Skin of body (tissue), 2 donors: Measurements from ENCODE around the gene KRT36. TPM values are rescaled to one million over a fixed set of nuclear protein-coding genes. Genes with fewer than 3 reads are reported as not detected.

Experiments used
- DNase-seq: peaks from one replicate; lab custom pipeline; 2025; lab: John Stamatoyannopoulos, UW
- total RNA-seq: library from RNA; depleted of rRNA; stranded (reverse); fragments of >200 nt; gene quantifications from one replicate; pipeline ENCODE4 v1.2.3, GENCODE V29; 2014

Gene KRT36
- total RNA-seq, result 1.9 TPM

DNA sequence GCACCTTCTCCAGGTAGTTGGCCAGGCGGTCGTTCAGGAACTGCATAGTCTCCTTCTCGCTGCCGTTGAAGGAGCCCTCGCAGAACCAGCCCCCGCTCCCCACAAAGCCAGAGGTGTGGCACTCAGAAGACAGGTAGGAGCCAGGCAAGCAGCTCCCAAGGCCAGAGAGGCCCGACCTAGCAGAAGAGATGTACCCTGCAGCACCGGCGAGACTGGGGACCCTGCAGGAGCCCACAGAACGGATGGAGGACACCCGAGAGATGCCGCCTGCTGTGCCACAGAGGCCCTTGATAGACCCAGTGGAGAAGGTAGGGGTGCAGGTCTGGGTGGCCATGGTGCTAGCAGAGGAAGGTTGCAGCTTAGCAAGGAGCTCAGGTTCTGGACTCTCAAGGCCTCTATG is at the start of gene KRT36:
Gene KRT36, minus strand, starts transcription at position 380 of the 400 bp plus-strand sequence. Its CDS starts 46 bp downstream, at position 334.
- DNase-seq, result no peak

DNA sequence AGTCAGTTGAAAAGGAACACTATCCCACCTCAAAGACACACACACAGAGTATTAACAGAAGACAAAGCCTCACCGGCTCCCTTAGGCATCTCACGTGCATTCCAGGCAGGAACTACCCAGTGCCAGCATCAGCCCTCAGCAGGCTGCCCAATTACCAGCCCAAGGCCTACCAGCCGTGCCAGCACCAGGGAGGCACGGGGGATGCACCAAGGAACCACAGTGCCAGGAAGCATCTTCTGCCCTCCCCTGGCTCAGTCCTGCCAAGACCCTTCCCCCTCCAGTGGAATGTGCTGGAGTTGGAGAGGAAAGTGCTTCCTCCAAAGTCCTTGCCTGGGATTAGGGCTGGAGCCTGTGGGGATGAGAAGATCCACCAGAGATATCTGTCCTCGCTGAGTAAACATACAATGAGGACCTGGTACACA is 49.4 kb upstream of the KRT36 start:
- no peak for DNase-seq

DNA sequence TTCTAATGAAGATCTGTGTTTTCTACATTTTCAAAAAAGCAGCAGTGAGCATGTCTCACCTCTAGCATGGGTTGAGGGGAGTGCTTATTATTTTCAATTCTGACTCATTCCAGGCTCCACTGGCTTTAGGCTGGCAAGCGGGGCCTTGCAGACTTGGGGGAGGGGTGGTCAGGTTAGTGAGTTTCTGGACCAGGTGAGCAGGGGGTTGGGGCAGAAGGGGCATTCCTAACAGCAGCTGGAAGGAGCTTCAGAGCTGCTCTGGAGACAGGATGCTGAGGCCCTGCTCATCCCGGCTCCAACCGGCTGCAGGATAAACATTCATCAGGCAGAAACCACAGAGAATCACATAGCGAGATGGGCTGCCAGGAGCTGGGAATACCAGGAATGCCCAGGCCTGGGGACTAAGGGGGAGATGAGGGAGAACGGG is 48.9 kb upstream of the KRT36 start:
- DNase-seq, result no peak

DNA sequence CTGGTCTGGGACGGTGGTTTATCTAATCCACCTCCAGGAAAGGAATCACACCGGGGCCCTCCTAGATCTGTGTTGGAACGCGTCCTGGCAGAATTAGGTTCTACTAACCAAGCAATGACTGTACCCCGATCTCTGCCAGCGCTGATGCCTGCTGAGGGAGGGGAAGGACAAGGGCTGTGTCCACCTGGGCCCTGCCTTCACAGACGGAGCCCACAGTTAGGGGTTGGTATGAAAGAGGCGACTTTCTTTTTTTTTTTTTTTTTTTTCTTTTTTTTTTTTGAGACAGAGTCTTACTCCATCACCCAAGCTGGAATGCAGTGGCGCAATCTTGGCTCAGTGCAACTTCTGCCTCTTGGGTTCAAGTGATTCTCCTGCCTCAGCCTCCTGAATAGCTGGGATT is 48.3 kb upstream of the KRT36 start:
- no peak for DNase-seq

DNA sequence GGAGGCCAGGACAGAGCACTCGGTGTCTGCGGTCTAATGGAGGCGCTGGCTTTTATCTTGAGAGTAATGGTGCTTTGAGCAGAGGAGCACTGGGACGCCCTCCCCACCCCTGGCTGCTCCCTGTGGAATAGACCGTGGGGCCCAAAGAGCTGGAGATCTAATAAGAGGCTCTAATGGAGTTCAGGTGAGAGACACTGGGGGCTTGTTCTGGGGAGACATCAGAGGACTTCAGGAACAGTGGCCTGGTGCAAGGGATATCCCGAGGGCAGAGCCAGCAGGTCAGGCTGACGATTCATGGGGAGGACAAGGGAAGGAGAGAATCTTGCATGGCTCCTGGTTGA is 47.9 kb upstream of the KRT36 start:
- DNase-seq, result no peak

DNA sequence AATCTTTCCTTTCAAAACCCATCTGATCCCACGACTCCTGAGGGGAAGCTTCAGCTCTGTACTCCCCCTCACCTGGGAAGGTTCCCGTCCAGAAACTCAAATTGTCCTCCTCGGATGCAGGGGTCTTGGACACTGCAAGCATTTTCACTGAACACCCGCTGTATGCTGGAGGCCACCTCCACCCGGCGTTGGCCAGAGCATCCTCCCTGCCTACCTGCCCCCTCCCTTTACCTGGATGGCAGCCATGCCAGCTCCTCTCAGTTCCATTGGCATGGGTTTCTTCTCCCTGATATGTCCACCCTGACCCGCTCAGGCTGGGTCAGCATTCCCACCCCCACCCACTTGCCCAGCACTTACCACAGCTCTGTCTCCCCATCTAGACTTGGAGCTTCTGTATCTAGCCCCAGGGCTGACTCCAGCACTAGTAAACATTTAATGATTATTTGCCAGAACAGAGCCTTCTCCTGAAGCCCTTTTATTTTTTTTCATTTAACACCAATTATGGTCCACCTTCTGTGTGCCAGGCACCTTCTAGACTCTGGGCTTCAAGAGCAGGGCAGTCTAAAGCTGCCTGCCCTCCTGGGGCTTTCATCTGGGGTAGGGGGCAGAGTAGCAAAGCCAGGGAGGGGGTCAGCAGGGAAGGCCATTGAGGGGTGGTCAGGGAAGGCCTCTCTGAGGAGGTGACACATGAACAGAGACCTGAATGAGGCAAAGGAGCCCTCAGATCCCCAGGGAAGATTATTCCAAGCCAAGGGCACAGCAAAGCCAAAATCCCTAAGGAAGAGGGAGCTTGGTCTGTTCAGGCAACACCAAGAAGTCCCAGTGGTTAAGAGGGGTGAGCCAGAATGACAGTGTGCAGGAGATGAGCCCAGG is 47.3 kb upstream of the KRT36 start:
- DNase-seq, result no peak

DNA sequence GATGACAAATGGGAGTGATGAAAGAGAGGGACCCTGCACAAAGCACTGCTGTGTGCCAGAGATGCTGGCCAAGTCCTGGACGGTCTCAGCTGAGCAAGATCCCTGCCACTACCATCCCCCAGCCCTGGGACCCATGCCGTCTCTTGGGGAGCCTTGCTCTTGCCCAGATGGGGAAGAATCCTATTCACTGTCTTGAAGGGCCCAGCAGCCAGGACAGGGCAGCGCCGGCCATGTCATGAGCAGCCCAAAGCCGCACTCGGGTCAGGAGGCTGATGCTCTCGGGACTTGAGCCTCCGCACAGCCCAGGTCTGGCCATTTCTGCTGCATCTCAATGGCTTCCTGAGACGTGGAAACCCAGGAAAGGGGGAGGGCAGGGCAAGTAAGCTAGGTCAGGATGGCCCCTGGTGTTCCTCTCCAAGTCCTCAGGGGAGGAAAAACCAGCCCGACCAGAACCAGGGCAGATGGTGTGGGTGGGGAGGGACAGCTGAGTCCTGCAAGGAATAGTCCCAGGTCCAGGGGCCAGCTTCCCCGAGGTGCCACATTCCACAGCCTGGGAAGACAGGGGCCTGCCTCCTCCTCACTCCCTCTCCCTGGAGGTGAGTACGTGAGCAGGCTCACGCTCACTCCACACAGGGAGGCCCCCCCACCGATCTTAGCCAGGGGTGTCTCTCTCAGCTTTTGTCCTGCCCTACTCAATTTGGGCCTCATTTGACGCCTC is 46.2 kb upstream of the KRT36 start:
- DNase-seq, result no peak

DNA sequence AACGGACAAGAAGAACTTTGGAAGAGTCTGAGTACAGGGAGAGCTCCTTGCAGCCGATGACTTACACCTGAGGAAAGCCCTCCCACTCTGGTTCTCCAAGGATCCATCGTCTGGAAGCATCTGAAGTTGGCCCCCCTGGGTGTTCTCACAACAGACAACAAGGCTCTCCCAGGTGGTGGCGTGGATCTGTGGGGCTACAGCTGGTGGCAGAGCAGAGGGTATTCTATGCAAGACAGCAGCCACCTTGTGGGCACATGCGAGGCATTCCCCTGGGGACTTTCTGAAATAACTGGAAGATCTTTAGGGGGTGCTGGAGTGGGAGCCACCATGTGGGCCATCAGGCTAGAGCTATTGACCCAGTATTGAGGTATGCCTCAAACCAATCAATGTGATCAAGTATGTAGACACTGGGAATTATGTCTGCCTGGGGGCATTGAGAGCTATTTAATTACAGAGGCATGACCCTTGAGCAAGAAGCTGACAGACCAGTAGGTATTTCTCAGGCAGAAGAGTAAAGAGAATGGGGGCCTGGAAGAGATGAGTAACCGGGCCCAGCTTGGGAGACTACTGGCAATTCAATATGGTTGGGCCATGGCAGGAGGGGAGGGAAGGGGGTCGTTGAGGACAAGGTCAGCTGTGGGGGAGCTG is 45.3 kb upstream of the KRT36 start:
- DNase-seq, result no peak

DNA sequence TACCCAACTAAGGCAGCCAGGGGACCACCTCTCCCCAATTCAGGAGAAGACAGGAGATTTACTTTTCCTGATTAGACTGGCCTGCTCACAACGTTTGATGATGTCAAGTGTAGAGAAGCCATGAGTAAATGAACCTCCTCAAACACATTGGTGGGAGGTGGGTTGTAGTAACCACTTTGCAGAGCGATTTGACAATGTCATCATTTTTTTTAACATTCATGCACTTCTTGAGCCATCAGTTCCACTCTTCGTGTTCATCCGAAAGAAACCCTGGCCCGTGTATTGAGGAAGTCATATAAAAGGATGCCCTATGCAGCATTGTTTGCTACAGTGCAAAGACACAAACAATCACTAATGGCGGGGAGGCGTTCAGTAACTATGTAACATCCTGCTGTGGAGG is 43.9 kb upstream of the KRT36 start:
- no peak for DNase-seq

DNA sequence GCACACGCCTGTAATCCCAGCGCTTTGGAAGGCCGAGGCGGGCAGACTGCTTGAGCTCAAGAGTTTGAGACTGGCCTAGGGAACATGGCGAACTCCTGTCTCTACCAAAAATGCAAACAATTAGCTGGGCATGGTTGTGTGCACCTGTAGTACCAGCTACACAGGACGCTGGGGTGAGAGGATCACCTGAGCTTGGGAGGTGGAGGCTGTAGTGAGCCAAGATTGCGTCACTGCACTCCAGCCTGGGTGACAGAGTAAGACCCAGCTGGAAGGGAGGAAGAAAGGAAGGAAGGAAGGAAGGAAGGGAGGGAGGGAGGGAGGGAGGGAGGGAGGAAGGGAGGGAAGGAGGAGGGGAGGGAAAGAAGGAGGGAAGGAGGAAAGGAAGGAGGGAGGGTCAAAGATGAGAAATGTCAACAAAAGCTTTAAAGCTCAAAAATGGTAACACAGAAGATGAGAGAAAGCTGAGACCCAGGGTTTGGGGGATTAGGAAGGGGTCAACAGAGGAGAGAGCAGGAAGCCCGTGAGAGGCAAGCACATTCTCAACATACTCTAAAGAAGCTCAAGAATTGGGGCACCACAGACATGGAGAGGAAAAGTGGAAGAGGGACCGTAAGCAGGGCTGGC is 43.3 kb upstream of the KRT36 start:
- no peak for DNase-seq

DNA sequence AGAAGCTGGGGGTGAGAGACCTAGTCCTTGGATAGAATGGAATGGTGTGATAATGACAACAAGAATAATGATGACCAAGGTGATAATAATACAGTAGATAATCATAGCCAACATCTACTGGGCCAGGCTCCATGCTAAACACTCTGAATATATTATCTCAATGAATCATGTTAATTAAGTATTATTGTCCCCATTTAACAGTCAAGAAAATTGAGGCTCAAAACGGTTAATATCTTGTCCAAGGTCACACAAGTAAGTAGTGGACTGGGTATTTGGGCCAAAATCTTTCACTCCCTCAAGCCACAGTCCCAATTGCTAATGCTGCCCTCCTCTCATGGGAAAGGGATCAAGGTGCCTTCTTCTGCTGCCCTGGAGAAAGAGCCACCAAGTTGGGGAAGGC is 42.3 kb upstream of the KRT36 start:
- no peak for DNase-seq

DNA sequence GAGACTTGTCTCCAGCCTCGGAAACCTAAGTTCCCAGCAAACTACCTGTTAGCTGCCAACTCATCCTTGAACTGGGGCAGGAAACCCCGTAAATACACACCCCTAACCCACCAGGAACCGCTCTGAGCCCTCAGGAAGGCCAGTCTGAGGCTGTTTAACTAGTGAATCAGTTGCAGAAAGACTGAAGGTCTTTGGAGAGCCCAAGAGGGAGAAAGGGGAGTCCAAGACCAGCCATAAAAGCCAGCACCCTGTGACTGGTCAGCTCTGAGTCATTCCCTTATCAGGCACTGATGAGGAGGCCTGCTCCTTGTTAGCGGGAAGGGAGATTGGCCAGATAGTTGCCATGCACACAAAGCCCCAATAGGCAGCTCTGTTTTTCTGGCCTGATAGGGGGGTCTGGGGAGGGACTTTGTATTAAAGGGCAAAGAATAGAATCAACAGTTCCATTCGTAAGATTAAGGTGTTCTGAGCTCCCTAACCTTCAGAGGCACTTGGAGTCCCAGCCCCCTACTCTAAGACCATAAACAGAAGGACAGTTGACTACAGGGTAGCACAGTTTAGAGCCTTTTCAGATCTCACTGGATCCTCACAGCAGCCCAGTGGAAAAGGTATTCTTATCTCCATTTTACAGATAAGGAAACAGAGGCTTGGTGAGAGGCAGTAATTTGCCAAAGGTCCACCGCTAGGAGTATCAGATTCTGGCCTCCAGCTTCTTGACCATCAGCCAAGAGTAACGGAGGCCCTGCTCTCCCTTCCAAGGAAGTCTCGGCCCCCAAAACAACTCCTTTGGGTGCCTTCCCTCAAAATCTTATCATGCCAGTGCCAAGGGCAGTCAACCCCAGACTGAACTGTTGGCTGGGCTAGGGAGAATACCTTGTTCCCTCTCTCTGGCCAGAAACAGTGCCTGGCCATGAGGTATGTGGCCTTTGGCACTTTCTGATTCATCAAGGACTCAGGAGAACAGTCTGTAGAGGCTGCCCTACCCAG is 40.6 kb upstream of the KRT36 start:
- DNase-seq, result no peak

DNA sequence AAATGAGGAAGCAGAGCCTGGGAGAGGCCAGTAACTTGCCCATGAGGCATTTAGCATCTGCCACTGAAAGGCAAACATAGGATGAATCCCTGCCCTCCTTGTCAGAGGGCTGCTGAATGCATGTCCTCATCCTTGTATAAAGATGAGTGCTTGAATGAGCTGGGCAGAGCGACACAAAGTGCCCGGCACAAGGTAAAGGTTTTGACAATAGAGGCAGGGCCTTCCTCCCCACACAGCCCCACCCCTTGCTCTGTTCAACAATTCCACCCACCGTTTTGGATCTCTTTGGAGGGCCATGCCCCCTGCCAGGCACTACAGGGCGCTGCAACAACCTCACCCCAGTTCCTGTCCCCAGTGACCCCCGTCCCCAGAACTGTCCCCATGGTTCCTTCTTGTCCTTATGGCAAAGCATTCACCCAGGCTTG is 39.8 kb upstream of the KRT36 start:
- no peak for DNase-seq

DNA sequence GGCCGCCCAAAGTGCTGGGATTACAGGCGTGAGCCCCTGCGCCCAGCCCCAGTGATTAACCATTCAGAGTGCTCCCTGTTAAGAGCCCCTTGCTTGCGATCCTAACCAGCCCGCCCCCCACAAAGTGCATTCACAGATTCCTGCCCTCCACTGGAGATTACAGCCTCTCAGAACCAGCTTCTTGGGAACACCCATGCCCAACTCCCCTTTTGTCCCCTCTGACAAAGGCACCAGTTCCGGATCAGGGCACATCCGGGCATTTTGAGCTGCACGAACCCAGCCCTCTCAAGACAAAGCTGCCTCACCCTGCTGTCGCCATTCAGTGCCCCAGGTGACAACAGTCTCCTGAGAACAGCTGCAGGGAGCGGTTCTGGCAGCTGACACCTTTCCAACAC is 39.2 kb upstream of the KRT36 start:
- no peak for DNase-seq

DNA sequence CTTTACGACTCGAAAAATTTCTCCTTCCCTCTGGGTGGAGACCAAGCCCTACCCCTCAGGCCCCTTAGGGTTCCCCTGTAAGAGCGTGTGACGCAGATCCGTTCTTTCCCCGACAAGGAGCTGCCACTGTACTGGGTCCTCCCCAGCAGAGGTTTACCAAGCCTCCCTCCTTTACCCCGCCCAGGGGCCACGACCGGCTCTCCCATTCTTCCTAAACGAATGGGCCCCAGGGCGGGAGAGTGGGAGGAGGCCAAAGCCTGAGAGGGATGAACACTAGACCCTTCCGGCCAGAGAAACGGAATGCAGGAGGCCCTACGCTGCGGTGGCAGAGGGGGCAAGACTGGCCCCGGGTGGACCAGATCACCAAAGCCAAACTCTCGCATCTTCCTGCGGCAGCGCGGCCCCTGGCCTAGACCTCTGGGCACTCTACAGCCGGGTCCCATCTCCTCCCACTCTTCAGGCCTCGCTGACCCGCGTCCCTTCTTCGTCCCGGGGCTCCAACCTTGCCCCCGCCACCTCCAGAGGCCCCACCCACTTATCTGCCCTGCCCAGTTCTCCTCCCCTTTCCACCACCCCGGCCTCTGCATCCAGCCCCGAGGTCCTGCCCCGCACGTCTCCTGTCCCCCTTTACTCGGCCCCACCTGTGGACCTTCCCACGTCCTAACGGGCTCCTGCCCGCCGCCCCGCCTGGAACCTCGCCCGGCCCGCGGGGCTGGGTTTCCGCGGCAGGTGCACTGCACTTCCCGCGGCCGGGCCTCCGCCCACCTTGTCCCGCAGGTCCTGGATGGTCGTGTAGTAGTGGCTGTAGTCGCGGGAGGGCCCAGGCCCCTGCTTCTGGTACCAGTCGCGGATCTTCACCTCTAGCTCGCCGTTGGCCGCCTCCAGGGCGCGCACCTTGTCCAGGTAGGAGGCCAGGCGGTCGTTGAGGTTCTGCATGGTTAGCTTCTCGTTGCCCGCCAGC is 37.6 kb upstream of the KRT36 start:
- no peak for DNase-seq

DNA sequence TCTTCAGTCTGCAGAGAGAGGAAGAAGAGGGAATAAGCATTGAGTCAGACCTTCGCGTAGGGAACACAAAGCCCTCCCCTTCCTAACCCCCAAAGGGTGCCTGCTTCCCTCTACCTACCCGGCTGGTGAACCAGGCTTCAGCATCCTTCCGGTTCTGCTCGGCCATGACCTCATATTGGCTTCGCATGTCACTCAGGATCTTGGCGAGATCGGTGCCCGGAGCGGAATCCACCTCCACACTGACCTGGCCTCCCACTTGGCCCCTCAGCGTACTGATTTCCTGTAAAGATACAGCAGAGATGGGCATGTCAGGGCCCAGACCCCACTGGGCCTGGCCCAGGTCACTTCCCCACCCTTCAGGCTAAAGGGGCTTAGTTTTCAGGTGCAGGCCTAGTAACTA is 34.6 kb upstream of the KRT36 start:
- no peak for DNase-seq

DNA sequence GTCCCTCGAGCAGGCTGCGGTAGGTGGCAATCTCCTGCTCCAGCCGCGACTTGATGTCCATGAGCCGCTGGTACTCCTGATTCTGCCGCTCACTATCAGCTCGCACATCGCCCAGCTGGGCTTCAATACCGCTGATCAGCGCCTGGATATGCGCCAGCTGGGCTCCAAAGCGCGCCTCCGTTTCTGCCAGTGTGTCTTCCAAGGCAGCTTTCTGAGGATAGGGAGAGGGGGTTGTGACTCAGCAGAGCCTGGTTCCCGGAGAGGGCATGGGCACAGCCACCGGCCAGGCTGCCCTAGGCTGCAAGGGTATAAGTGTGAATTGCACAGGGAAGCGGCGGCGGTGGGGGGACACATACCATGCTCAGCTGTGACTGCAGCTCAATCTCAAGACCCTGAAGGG is 34.1 kb upstream of the KRT36 start:
- no peak for DNase-seq

DNA sequence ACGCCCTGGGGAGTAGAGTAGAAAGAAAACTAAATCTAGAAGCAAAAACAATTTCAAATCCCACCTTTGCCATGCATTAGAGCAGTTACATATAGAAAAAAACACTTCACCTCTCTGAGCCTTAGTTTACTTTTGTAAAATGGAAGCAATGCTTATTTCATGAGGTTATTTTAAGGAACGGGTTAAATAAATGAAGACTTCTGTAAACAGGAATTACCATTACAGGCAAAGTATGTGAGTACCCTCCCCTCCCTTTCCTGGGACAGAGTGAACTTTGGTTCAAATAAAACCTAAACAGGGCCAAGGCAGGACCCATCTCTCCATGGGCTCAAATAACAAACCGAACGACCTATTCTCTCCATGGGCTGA is 33.5 kb upstream of the KRT36 start:
- no peak for DNase-seq
